Stimulated activated CD4-positive, alpha-beta T cell treated with anti-CD3 and anti-CD28 coated beads, Interleukin-15, amount 100 ng/mL, for 24 hours (primary cell): ENCODE results near the gene ACTR8.
"Not testable (repeated sequence)": the region's sequence is repeated elsewhere in the genome, so short reads cannot be mapped to it uniquely, and the experiment has no call there.

Experiments
- DNase-seq: peaks from one replicate; pipeline ENCODE4 v3.0.0-alpha.2; 2020

The ACTR8 gene

GRCh38 chr3:53881691-53882593 is at the start of gene ACTR8:
ACTR8 (minus strand) TSS chr3:53882152; CDS start chr3:53882101, 51 bp downstream.
- DNase-seq, result peak; percentile 88

- DNase-seq, result not testable (repeated sequence)
Measured at GRCh38 chr3:53927208-53927872, 45.4 kb upstream of the ACTR8 start.

GRCh38 chr3:53921296-53921695 is 39.3 kb upstream of the ACTR8 start:
- DNase-seq, result no peak

DNA sequence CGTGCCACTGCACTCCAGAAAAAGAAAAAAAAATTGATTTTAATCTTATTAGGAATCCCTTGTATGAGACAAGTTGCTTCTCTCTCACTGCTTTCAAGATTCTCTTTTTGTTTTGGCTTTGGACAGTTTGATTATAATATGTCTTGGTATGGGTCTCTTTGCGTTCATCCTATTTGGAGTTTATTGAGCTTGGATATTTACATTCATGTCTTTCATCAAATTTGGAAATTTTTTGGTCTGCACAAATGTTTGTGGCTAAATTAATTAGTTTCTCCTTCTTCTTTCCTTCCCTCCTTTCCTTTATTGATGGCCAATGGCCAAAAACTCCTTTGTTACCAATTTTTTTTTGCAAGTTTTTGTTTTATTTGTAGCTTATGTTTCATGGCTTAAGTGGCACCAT is 37.8 kb upstream of the ACTR8 start:
- DNase-seq, result no peak

DNA sequence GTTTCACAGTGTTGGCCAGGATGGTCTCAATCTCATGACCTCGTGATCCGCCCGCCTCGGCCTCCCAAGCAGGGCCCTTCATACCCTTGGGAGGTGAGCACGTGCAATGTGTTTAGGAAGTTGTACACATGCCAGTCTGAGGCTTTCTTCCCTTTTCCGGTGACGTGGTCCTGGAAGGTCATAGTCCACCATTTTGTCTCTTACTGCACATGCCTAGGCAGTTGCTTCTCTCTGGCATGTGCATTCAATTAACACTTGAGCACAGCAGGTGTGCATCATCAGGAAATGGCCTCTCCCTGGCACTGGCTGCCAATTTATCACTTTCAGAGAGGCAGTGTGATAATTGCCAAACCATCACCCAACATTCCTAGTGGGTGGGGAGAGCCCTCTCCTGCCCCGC is 31.4 kb upstream of the ACTR8 start:
- DNase-seq, result no peak

DNA sequence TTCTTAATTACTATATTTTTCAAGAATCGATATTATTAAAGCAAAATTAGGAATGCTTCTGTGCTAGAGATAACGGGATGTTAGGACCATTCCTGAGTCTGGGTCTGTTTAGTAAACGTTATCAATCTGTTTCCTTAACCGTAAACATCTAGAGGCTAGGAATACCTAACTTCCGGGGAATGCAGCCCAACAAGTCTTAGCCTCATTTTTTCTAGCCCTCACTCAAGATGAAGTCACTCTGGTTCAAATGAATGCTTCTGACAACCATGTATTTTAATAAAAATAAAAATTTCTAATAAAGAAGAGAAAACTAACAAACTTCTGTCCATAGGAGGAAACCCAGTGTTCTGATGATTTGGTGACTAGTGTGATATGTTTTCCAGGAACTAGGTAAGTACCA is 20.8 kb upstream of the ACTR8 start:
- no peak for DNase-seq

DNA sequence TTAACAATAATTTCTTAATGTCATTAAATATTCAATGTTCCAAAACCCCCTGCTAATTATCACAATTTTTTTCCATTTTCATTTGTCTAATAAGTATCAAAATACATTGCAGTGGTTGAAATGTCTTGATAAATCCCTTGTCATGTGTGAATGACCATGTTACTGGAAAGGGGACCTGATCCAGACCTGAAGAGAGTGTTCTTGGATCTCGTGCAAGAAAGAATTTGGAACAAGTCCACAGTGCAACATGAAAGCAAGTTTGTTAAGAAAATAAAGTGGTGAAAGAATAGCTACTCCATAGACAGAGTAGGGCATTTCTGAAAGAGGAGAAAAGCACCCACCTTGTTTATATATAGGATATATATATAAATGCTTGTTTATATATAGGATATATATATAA is 20.1 kb upstream of the ACTR8 start:
- no peak for DNase-seq

GRCh38 chr3:53900666-53901331 is 18.8 kb upstream of the ACTR8 start:
- DNase-seq, result no peak

- DNase-seq, result no peak
Measured at GRCh38 chr3:53899750-53900149, 17.8 kb upstream of the ACTR8 start.

DNA sequence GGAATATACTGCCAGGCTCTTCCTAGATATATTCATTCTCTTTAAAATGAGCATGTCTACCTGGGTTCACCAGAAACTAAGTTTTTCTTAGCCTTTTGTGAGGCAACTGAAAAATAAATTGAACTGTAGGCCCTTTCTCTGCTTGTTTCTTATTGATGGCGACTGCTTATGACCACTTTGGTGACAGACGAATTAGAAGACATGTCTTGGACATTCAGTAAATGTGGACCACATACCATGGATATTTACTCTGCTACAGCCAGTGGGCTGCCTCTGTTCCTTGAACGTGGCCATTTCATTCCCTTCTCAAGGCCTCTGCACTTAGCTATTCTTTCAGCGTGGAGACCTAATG is 10.3 kb upstream of the ACTR8 start:
- DNase-seq, result no peak

DNA sequence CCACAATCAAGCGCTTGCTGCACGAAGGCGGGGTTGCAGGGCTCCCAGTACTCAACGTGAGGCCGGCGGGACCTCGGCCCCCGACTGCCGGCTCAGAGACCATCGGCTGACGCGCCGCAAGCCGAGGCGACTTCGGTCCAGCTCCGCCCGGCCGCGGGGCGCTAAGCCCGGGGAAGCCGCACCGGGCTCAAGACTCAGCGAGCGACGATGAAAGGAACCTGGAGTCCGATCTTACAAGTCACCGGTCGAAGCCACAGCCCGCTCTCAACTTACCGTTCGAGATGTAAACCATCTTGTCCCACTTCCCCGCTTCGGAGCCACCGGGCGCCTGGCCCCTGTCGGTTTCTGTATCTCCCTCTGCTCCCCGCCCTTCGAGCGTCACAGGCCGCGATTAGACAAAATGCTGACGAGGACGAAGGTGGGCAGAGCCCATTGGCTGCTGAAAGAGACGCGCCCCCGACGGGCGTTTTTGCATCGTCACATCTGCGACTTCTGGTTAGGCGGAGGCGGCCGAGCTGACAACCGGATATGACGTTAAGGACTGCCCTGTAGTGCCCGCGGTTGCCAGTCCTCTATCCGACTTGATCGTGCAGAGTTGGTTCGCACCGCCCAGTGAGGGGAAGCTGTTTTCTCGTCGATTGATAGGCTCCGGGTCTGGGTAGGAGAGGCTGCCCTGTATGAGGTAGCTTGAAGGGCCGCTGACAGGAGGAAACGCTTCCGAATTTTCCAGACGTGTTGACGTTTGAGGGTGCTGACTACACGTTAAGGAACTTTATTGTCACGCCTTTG is 9.7 kb upstream of the ACTR8 start, which contains the start of gene SELENOK:
SELENOK (minus strand) TSS at position 363 of the 789 bp plus-strand sequence.
- DNase-seq, result peak; percentile 97

DNA sequence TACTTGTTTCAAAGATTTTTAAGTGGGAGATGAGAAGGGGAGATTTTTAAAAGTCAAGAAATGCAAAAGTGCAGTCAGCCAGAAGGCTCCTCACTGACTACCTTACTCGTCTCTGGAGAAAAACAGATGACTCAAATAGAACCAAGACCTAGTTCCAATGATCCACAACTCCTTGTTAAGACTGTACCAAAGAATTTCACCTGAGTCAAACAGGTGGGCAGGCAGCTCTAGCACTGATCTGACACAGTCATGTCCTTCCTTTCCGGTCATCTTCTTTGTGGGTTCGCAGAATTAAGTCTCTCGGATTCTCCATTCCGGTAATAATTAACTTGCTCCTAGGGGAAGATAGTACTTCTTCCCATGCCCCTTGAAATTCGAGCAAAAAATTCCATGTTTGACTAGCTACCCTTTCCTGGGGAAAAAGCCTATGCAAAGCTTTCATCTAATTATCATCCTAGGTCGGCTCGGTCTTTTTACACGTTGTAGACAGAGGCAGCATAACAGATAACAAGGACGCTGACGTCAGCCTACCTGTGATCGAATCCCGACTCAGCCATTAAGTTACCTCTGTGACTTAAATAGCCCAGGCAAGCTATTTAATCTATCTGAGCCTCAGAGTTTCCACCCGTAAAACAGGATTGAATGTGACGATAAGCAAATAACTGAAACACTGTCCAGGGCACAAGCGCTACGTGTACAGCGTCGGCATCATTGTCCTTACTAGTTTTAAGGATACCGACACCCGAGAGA is 8.9 kb upstream of the ACTR8 start:
- peak; percentile 60 for DNase-seq

- DNase-seq, result no peak
Measured at GRCh38 chr3:53888232-53888631, 6.3 kb upstream of the ACTR8 start.

DNA sequence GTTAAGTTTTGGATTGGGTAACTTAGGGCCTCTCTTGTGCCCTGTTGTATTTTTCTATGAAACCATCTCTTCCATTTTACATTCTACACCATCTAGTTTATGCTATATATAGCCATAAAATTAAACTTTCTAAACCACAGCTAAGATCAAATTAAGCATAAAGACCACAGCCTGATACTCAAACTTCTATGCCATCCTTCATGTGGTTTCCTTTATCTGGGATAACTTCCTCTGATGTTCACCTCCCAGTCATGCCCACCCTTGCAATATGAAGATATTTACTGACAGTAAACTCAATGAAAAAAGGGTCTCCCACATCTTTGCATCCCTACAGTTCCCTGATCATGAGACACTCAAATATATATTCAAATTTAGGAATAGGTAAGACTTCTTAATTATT is 5.5 kb upstream of the ACTR8 start:
- no peak for DNase-seq

- no peak for DNase-seq
Measured at GRCh38 chr3:53885239-53885638, 3.3 kb upstream of the ACTR8 start.

- no peak for DNase-seq
Measured at GRCh38 chr3:53884623-53885022, 2.7 kb upstream of the ACTR8 start.

GRCh38 chr3:53883008-53883407 is 1.1 kb upstream of the ACTR8 start:
- DNase-seq, result no peak

DNA sequence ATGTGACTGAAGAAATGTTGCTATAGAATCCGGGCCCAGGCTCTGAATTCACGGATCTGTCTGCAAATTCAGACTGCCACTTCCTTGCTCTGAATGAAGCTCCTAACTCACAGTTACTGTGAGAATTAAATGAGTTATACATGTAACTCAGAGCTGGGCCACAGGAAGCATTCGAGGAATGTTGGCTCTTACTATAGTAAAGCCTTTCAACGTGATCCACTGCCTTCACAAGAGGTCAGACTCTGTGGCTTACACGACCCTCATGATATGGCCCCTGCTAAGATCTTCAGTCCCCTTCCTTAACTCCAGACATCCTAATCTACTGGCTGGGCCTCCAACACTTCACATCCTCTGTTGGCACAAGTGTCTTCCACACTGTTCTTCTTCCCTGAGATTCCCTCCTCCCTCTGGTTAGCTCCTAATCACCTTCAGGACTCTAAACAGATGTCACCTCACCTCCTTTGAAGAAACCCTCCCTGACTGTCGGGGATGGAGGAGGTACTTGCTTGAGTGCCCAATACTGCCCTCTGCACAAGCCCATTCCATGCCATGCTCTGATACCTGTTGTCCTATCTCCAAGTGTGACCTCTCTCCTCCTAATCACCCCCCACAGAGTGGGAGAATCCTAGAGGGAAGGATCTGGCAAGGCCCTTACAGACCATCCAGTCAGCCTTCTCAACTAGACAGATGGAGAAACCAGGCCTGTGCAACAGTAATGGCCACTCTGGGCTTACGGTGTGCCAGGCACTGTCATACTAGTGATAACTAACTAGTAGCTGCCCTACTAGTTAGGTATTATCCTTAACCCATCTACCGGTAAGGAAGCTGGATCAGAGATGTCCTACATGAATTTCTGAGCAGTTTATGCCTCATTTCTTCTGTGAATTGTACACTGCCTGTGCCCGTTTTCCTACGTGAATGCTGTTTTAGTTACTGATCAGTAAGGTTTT is 1.3 kb downstream of the ACTR8 start:
- DNase-seq, result no peak

DNA sequence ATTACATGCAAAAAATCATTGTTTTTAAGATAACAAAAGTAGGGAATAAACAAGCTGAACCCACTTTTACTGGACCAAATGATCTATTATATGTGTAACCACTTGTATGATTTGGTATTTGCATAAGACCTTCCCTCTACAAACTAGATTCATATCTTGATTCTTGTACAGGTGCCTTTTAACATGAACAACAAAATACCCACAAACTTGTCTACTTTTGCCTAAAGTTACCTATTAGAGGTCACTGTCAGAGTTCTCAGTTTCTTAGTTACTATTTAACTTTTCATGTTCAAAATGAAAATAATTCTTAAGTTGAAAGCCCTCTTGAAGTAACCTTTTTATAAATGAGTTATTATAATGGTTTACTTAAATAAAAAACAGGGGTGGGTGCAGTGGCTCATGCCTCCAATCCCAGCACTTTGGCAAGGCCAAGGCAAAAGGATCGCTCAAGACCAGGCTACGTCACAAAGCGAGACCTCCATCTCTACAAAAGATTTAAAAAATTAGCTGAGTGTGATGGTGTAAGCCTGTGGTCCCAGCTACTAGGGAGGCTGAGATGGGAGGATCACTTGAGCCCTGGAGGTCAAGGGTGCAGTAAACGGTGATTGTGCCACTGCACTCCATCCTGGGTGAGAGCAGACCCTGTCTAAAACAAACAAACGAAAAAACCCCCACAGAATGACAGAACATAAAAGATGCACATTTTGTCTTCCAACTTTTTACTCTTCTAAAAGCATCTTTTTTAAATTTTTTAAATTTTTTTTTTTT is 16.0 kb downstream of the ACTR8 start:
- DNase-seq, result no peak

- no peak for DNase-seq
Measured at GRCh38 chr3:53863145-53863544, 18.8 kb downstream of the ACTR8 start.
